Measurements from ENCODE around the gene PGLYRP4.
"Not testable (repeated sequence)": the region's sequence is repeated elsewhere in the genome, so short reads cannot be mapped to it uniquely, and the experiment has no call there.

PGLYRP4 gene

GRCh38 chr1:153354515-153355193 is 6.0 kb upstream of the PGLYRP4 start:
- no peak overlapping the region for H3K9ac ChIP-seq (ENCODE audit: low read length)
- no peaks in the 10 kb centered on the region for H3K4me1 ChIP-seq (ENCODE audit: control insufficient read depth, insufficient read depth, low read length)
- DNase-seq (ENCODE audit: low read depth): no peak
- H3K36me3 ChIP-seq (ENCODE audit: control insufficient read depth, insufficient read depth, low read length, severe bottlenecking): no peaks in the 10 kb centered on the region
- H3K4me3 ChIP-seq (ENCODE audit: low read length): no peak overlapping the region
- peaks cover 62% of the 10 kb centered on the region for H3K27me3 ChIP-seq (replicated peaks; ENCODE audit: control insufficient read depth, insufficient read depth, low read length)
- H3K9me3 ChIP-seq (ENCODE audit: control insufficient read depth, low read length): peaks cover 3% of the 10 kb centered on the region

- H3K9me3 ChIP-seq (ENCODE audit: control insufficient read depth, low read length): peaks cover 3% of the 10 kb centered on the region
- H3K4me1 ChIP-seq (ENCODE audit: control insufficient read depth, insufficient read depth, low read length): no peaks in the 10 kb centered on the region
- H3K4me3 ChIP-seq (ENCODE audit: low read length): no peak overlapping the region
- H3K9ac ChIP-seq (ENCODE audit: low read length): no peak overlapping the region
- H3K27me3 ChIP-seq (replicated peaks; ENCODE audit: control insufficient read depth, insufficient read depth, low read length): peaks cover 71% of the 10 kb centered on the region
- no peaks in the 10 kb centered on the region for H3K36me3 ChIP-seq (ENCODE audit: control insufficient read depth, insufficient read depth, low read length, severe bottlenecking)
- DNase-seq (ENCODE audit: low read depth): no peak
These were observed 4.7 kb upstream of the PGLYRP4 start for GRCh38 chr1:153353226-153353947.

DNA sequence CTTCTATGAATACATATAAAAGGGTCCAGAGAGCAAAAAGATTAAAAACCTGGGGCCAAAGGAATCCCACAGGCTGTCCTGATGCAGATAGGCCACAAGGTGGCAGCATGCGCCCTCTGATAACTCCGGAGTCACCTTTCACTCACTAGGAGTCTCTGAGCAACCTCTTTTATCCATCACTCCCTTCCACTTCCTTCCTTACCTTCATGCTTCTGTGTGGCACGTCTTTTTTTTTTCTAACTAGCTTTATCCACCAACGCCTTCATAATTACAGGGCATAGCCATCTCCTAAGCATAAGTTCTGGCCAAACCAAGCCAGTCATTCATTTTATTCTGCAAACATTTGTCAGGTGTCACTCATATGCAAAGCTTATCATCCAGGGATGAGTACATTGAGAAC is 3.9 kb upstream of the PGLYRP4 start:
- Histone ChIP-seq H3K27me3 (replicated peaks; ENCODE audit: control insufficient read depth, insufficient read depth, low read length) (peaks cover 75% of the 10 kb centered on the region), H3K9ac (ENCODE audit: low read length) (no peak overlapping the region), H3K9me3 (ENCODE audit: control insufficient read depth, low read length) (peaks cover 3% of the 10 kb centered on the region), H3K4me1 (ENCODE audit: control insufficient read depth, insufficient read depth, low read length) (no peaks in the 10 kb centered on the region), H3K36me3 (ENCODE audit: control insufficient read depth, insufficient read depth, low read length, severe bottlenecking) (no peaks in the 10 kb centered on the region), H3K4me3 (ENCODE audit: low read length) (no peak overlapping the region)
- DNase-seq (ENCODE audit: low read depth): peak; percentile 88

- Histone ChIP-seq H3K4me1 (ENCODE audit: control insufficient read depth, insufficient read depth, low read length) (no peaks in the 10 kb centered on the region), H3K9ac (ENCODE audit: low read length) (no peak overlapping the region), H3K27me3 (replicated peaks; ENCODE audit: control insufficient read depth, insufficient read depth, low read length) (peaks cover 77% of the 10 kb centered on the region), H3K36me3 (ENCODE audit: control insufficient read depth, insufficient read depth, low read length, severe bottlenecking) (no peaks in the 10 kb centered on the region), H3K9me3 (ENCODE audit: control insufficient read depth, low read length) (peaks cover under 1% of the 10 kb centered on the region), H3K4me3 (ENCODE audit: low read length) (no peak overlapping the region)
- no peak for DNase-seq (ENCODE audit: low read depth)
These were observed 1.8 kb upstream of the PGLYRP4 start for GRCh38 chr1:153350321-153350957.

- Histone ChIP-seq H3K36me3 (ENCODE audit: control insufficient read depth, insufficient read depth, low read length, severe bottlenecking) (no peaks in the 10 kb centered on the region), H3K4me3 (ENCODE audit: low read length) (no peak overlapping the region), H3K9ac (ENCODE audit: low read length) (no peak overlapping the region), H3K4me1 (ENCODE audit: control insufficient read depth, insufficient read depth, low read length) (no peaks in the 10 kb centered on the region), H3K27me3 (replicated peaks; ENCODE audit: control insufficient read depth, insufficient read depth, low read length) (peaks cover 71% of the 10 kb centered on the region), H3K9me3 (ENCODE audit: control insufficient read depth, low read length) (no peaks in the 10 kb centered on the region)
- DNase-seq (ENCODE audit: low read depth): no peak
These were observed 1.0 kb upstream of the PGLYRP4 start for GRCh38 chr1:153349363-153350320.

DNA sequence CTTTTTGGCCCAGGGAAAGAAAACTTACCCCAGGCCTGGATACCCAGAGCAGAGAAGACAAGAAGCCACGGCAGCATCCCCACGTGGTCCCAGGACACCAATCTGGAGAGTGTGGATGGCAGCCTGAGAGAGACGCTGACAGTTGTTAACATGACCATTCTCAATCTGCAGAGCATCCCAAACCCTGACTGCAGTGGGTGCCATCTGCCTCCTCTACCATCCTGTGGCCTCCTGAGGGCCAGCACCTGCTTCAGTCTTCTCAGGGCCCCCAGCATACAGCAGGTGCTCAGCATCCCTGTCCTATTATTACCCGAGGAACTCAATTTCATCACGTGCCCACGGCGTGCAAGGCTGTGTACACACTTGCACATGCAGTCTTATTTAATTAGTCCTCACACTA is 785 bp downstream of the PGLYRP4 start:
- H3K9me3 ChIP-seq (ENCODE audit: control insufficient read depth, low read length): no peaks in the 10 kb centered on the region
- peaks cover 73% of the 10 kb centered on the region for H3K27me3 ChIP-seq (replicated peaks; ENCODE audit: control insufficient read depth, insufficient read depth, low read length)
- H3K4me3 ChIP-seq (ENCODE audit: low read length): no peak overlapping the region
- no peaks in the 10 kb centered on the region for H3K4me1 ChIP-seq (ENCODE audit: control insufficient read depth, insufficient read depth, low read length)
- DNase-seq (ENCODE audit: low read depth): no peak
- H3K9ac ChIP-seq (ENCODE audit: low read length): no peak overlapping the region
- H3K36me3 ChIP-seq (ENCODE audit: control insufficient read depth, insufficient read depth, low read length, severe bottlenecking): no peaks in the 10 kb centered on the region

- H3K9ac ChIP-seq (ENCODE audit: low read length); H3K9me3 ChIP-seq (ENCODE audit: control insufficient read depth, low read length); H3K4me1 ChIP-seq (ENCODE audit: control insufficient read depth, insufficient read depth, low read length); DNase-seq (ENCODE audit: low read depth); H3K36me3 ChIP-seq (ENCODE audit: control insufficient read depth, insufficient read depth, low read length, severe bottlenecking); H3K4me3 ChIP-seq (ENCODE audit: low read length): not testable (repeated sequence)
- H3K27me3 ChIP-seq (replicated peaks; ENCODE audit: control insufficient read depth, insufficient read depth, low read length): peaks cover 77% of the 10 kb centered on the region
These were observed 1.6 kb downstream of the PGLYRP4 start for GRCh38 chr1:153347049-153347448.

DNA sequence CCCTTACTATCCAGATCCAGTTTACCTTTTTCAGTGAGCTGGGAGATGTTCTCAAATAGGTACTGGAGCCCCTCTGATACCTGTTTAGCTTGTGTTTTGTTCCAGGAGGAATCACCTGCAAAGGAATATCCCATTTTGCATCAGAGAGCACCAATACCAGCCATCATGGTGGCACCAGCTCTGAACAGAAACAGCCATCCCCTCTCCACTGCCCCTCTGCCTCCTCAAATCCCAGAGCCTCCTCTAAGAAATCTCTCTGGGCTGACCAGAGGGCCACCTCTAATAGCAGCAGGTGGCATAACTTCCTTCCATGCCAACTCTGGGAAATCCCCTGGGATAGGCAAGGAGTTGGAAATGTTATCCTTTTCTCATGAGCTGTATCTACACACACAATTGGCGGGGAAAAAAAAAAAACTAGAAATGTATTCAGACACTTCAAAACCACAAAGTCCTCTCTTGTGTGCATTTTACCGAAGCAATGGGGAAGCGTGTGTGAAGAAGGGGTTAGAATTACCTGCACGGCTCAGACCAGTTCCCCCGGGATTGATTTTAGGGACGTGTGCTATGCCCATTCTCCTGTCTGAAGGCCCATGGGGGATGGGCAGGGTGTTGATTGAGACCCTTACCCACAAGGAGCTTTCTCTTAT is 2.4 kb downstream of the PGLYRP4 start:
- no peaks in the 10 kb centered on the region for H3K36me3 ChIP-seq (ENCODE audit: control insufficient read depth, insufficient read depth, low read length, severe bottlenecking)
- no peak overlapping the region for H3K9ac ChIP-seq (ENCODE audit: low read length)
- H3K9me3 ChIP-seq (ENCODE audit: control insufficient read depth, low read length): no peaks in the 10 kb centered on the region
- H3K4me3 ChIP-seq (ENCODE audit: low read length): no peak overlapping the region
- H3K27me3 ChIP-seq (replicated peaks; ENCODE audit: control insufficient read depth, insufficient read depth, low read length): peaks cover 83% of the 10 kb centered on the region
- DNase-seq (ENCODE audit: low read depth): no peak
- H3K4me1 ChIP-seq (ENCODE audit: control insufficient read depth, insufficient read depth, low read length): no peaks in the 10 kb centered on the region

GRCh38 chr1:153345187-153346076 is 3.2 kb downstream of the PGLYRP4 start:
- H3K4me3 ChIP-seq (ENCODE audit: low read length): no peak overlapping the region
- no peaks in the 10 kb centered on the region for H3K4me1 ChIP-seq (ENCODE audit: control insufficient read depth, insufficient read depth, low read length)
- no peak overlapping the region for H3K9ac ChIP-seq (ENCODE audit: low read length)
- peaks cover 80% of the 10 kb centered on the region for H3K27me3 ChIP-seq (replicated peaks; ENCODE audit: control insufficient read depth, insufficient read depth, low read length)
- DNase-seq (ENCODE audit: low read depth): no peak
- H3K36me3 ChIP-seq (ENCODE audit: control insufficient read depth, insufficient read depth, low read length, severe bottlenecking): no peaks in the 10 kb centered on the region
- H3K9me3 ChIP-seq (ENCODE audit: control insufficient read depth, low read length): no peaks in the 10 kb centered on the region

DNA sequence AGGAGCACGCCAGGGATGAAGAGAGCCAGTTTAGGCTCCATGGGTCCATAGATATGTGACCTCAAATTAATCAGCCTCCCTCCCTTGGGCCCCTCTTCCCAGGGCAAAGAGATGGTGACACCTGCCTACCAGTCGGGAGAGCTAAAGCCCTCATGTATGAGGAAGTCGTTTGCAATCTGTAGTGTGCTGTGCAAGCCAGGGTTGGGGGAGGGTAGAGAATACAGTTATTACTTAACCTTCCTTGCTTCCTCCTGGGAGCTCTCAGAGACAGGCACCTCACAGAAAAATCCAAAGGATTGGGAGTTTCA is 4.0 kb downstream of the PGLYRP4 start:
- H3K27me3 ChIP-seq (replicated peaks; ENCODE audit: control insufficient read depth, insufficient read depth, low read length): peaks cover 78% of the 10 kb centered on the region
- DNase-seq (ENCODE audit: low read depth): no peak

More for the DNA sequence above, 4.0 kb downstream of the PGLYRP4 start:
- Histone ChIP-seq H3K4me1 (ENCODE audit: control insufficient read depth, insufficient read depth, low read length) (no peaks in the 10 kb centered on the region), H3K4me3 (ENCODE audit: low read length) (no peak overlapping the region), H3K36me3 (ENCODE audit: control insufficient read depth, insufficient read depth, low read length, severe bottlenecking) (no peaks in the 10 kb centered on the region), H3K9me3 (ENCODE audit: control insufficient read depth, low read length) (no peaks in the 10 kb centered on the region), H3K9ac (ENCODE audit: low read length) (no peak overlapping the region)

Data from adipocyte (in vitro differentiated cells).